NCI-H2171 (cell line): ENCODE results near the gene CERS1.
A peak's percentile ranks its signal among the peaks of the same experiment; 100 is the strongest.

Source experiments
- DNase-seq: peaks from one replicate; lab custom pipeline; 2025; lab: John Stamatoyannopoulos, UW

CERS1 gene

DNA sequence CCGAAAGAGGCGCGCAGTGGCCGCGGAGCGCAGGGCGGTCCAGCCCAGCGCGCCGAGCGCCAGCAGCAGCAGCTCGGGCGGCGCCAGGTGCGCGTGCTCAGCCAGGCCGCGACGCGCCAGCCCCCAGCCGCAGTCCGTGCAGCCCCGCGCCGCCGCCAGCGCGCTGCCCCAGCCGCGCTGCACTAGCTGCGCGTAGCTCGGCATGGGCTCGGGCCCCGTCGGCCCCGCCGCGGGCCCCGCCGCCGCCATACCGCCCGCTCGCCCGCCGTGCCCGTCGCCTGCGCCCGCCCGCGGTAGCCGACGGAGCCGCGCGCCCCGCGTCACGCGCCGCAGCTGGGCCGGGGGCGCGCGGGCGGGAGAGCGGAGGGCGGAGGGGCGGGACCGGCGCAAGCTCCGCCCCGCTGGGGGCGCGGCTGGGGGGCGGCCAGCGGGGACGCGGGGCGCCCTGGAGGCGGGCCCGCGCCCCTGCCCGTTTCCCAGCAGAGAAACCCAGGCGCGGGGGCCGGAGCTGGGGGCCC lies at the start of gene CERS1:
TSS of gene CERS1 (minus strand) at position 335 of the 518 bp plus-strand sequence. CDS start at position 249, 86 bp downstream.
- DNase-seq = peak; percentile 65

GRCh38 chr19:18945297-18945696 lies 49.3 kb upstream of the CERS1 start:
- no peak for DNase-seq

GRCh38 chr19:18943465-18943864 lies 47.5 kb upstream of the CERS1 start:
- no peak for DNase-seq

DNA sequence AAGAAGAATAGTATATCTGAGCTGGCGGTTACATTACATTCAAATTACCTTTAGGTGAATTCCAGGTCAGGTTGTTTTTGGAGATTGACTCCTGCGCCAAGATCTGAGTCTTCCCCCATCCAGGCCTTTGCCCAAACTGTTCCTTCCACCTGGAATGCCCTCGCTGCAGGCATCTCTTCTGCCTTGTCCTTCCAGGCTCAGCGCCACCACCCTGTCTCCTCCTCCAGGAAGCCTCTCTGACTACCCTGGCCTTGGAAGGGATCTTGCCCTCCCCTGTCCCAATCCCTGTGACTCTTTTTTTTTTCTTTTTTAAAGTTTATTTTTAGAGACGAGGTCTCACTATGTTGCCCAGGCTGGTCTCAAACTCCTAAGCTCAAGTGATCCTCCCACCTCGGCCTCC lies 46.7 kb upstream of the CERS1 start:
- DNase-seq = no peak

DNA sequence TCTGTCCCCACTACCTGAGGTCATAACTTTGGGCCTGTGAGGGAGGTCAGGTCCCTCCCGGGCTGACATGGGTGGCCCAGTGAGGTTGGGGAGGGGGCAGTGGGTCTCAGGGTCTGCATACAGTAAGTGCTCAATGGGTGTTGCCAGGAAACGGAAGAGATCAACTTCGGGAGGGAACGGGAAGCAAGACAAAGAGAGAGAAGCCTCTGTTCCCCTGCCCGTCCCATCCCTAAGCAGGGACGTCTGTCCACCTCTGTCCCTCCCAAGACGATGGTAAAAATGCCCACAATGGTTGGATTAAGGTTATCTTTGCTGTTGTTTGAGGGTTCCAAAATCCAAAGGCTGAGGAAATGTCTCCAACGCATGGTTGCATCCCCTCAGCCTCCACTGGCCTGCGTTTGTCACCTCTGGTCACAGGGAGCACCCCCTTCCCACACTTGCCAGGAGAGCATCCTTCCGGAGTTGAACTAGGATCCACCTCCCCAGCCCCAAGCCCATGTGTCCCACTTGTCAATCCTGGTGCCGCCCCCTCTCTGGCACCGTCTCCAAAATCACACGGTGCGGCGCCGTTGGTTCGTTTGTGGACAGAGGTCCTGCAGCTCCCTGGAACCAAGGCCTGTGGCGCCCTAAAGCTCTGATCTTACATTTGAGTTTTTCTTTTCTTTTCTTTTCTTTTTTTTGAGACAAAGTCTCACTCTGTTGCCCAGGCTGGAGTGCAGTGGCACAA lies 45.8 kb upstream of the CERS1 start:
- no peak for DNase-seq

GRCh38 chr19:18940769-18941627 lies 45.0 kb upstream of the CERS1 start, which contains the start of gene HOMER3:
TSS of gene HOMER3 (minus strand) at chr19:18941217. CDS start at chr19:18938982, 2,235 bp downstream.
- DNase-seq = peak; percentile 72

DNA sequence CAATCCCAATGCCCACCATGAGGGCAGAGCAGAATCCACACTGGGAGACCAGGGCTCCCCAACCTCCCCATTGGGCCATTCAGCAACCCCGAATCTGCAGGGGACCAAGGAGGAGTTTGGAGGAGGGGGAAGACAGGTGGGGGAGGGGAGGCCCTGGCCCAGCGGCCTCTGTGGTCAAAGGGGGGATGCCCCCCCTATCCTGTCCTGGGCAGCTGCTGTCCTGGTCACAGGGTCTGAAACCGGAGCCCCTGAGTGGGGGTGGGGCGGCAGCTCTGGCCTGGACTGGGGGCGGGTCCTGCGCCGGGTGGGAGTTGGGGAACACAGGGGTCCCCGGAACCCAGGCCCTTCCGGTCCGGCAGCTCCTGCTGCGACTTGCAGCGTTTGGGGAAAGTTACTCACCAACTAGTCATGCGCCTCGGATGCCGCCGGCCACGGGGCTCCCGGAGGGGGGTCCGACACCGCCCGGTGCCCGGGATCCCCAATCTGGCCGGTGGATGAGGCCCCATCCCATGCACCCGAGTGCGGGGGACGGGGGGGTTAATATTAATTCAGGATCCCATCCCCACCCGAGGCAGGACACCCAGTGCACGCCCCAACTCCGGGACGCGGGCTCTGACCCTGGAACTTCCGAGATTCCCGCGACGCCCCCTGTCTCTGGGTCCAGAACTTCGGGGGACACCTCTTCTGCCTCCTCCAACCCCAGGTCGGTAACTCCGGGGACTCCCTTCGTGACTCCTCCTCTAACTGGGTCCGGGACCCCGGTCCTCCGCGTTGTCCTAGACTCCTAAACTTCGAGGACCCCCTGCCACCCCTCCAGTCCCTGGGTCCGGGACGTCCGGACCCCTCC lies 44.2 kb upstream of the CERS1 start:
- no peak for DNase-seq

DNA sequence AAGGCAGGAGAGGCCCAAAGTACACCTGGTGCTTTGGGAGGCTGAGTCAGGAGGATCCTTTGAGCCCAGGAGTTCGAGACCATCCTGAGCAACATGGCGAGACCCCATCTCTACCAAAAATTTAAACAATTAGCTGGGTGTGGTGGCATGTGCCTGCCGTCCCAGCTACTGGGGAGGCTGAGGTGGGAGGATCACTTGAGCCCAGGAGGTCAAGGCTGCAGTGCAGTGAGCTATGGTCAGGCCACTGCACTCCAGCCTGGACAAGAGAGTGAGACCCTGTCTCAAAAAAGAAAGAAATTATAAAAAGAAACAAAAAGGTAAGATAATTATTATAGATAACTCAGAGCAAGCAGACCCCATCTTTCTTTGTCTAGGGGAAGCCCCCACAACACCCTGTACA lies 43.2 kb upstream of the CERS1 start:
- no peak for DNase-seq

- DNase-seq = no peak
These were observed 37.3 kb upstream of the CERS1 start for GRCh38 chr19:18933297-18933696.

DNA sequence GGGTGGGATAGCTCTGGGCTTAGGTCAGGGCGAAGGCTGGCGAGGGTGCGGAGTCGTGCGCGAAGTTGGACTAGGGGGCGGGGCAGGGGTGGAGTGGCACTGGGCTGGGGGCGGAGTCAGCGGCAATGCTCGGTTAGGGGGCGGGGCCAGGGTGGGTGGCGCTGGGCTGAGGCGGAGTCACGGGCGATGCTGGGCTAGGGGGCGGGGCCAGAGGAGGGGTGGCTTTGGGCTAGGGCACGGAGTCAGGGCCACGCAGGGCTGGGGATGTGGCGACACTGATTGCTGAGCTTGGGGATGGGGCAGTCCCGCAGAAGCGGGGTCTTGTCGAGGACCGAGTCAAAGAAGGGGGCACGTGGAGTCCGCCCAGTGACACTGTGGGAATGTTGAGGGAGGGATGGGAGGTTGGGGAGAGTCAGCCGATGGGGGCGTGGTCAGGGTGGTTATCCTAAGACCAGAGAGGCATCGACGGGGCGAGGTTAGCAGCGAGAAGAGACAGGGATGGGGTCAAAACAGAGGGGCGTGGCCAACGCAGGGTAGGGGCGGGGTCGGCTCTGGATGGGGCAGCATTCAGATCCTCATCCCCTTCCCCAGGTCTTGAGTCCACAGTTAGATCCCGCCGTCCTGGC lies 36.4 kb upstream of the CERS1 start:
- no peak for DNase-seq

- no peak for DNase-seq
These were observed 35.6 kb upstream of the CERS1 start for GRCh38 chr19:18931316-18932162.

- DNase-seq = no peak
These were observed 33.4 kb upstream of the CERS1 start for GRCh38 chr19:18929311-18929710.

- no peak for DNase-seq
These were observed 32.3 kb upstream of the CERS1 start for GRCh38 chr19:18928018-18928805.

DNA sequence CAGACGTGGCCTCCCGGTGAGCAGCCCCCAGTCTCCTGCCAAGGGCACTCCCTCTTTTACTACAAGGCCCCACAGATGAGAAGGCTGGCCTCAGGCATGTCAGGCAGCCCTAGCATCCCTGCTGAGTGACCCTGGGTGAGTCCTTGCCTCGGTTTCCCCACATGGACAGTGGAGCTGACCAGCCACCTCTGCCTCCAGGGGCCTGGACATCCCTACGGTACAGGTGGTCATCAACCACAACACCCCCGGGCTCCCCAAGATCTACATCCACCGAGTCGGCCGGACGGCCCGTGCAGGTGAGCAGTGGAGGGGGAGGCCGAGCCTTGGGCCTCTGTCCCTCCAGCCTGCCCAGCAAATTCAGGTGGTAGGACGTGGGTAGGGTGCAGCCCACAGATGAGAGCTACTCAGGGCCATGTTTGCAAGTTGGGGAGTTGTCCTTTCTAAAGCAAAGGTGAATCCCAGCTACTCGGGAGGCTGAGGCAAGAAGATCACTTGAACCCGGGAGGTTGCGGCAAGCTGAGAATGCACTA lies 28.8 kb upstream of the CERS1 start:
- no peak for DNase-seq

- no peak for DNase-seq
These were observed 26.4 kb upstream of the CERS1 start for GRCh38 chr19:18922228-18922985.

DNA sequence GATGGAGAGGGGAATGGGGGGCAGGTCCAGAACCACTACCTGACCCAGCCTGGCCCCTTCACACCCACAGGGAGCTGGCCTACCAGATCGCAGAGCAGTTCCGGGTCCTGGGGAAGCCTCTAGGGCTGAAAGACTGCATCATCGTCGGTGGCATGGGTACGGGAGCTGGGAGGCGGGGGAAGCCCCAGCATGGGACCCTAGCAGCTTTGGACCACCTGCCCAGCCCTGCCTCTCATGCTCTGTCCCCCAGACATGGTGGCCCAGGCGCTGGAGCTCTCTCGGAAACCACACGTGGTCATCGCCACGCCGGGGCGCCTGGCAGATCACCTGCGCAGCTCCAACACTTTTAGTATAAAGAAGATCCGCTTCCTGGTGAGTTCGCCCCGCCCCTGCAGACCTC lies 25.6 kb upstream of the CERS1 start:
- no peak for DNase-seq

DNA sequence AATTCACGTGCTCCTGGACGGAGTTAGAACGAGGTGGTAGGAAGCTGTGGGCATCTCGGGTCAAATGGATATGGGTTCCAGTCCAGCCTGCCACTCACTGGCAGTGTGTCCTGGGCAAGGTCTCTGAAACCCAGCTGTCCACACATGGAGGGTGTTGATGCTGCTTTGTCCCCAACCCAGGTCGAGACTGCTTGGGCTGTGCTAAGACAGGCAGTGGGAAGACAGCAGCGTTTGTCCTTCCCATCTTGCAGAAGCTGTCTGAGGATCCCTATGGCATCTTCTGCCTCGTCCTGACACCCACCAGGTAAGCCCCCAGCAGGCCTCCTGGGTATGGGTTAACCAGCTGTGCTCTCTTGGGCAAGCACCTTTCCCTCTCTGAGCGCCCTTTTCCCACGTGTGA lies 24.4 kb upstream of the CERS1 start:
- no peak for DNase-seq

DNA sequence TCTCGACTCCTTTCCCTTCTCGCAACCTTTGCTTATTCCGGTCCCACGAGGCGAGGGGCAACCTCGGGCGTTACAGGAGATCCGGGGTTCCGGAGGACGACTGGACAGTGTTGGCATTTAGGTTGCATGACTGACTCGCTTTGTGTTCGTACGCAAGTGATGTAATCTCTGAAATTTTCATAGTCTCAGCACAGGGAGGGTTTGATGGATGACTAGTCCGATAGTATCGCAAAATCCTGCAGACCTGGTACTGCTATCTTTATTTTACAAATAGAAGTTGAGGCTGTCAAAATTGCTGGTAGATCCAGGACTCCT lies 23.9 kb upstream of the CERS1 start:
- DNase-seq = no peak
